Stimulated activated naive CD4-positive, alpha-beta T cell treated with Interleukin-2 at 50 U/mL for 16 hours (primary cell): Measurements from ENCODE around the gene ST3GAL6.
"Not testable (repeated sequence)": the region's sequence is repeated elsewhere in the genome, so short reads cannot be mapped to it uniquely, and the experiment has no call there.

Experiments used
- DNase-seq: peaks from one replicate; lab custom pipeline; 2025; lab: John Stamatoyannopoulos, UW

The ST3GAL6 gene

DNA sequence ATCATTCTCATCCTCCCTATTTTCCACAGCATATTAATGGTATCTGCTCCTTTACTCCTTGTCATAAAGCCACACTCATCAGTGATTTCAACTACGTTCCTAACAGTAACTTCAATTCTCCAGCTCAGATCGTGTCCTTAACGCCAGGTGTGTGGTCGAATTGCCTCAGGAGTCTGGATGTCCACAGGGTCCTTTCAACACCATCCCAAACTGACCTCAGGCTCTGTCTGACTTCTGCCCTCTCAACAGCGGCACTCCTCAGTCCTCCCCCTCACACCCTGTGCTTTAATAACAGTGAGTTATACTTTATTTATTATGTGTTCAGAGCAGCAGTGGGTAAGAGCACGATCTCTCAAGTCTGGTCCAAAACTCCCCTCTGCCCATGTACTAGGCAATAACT is 42.4 kb downstream of the ST3GAL6 start:
- DNase-seq = no peak

GRCh38 chr3:98806521-98806920 is 43.4 kb downstream of the ST3GAL6 start:
- DNase-seq = no peak

- DNase-seq = no peak
Observed at GRCh38 chr3:98807011-98807410, 43.9 kb downstream of the ST3GAL6 start.

DNA sequence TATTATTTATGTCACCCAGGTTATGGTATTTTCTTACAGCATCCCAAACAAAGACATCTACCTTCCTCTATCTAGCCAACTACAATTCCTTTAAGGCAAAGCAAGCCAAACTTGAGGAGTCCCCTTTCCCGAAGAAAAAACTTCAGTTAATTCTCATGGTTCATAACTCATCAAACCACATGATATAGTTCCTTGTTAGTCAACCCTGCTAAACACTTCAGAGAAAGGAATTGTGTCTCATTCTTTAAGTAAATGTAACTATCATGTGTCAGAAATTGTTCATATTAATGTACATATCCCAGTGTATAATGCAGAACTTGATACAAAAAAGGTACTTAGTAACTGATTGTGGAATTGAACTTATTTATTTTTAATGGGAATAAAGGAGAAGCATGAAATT is 44.4 kb downstream of the ST3GAL6 start:
- no peak for DNase-seq

DNA sequence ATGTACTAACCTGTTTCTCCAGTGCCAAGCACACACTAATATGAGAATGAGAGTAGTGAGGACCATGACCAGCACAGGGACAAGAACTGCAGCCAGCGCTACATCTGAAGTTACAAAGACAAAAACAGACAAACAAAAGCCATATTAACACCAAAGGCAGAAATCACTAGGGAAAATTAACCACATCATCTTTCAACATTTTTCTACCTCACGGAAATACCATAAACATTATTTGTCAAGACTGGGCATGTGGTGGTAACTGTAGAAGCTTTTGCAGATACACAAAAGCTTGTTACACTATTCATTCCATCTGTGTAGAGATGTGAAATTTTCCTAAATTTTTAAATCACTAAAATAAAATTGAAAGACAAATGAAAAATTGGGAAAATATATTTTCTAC is 44.9 kb downstream of the ST3GAL6 start:
- no peak for DNase-seq

GRCh38 chr3:98809557-98809956 is 46.4 kb downstream of the ST3GAL6 start:
- DNase-seq = no peak

DNA sequence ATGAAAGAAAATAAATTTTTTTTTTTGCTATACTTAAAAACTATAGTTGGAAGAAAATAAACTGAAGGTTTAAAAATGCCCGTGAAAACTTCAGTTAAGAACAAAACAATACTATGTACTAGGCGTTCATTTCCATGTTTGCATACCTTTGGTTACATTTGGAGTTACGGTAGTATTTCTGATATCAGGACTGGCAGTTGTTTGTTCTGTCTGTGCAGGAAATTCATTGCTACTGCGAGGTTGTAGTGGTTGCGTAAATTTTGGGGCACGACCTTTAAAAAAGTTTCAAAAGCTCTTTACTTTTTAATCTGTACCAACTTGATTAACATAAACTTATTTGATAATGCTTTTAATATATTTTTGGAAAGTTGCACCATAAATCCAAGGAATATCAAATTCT is 47.9 kb downstream of the ST3GAL6 start:
- DNase-seq = no peak

- no peak for DNase-seq
Observed at GRCh38 chr3:98812851-98813374, 49.8 kb downstream of the ST3GAL6 start.

- DNase-seq = no peak
Observed at GRCh38 chr3:98814817-98815420, 51.8 kb downstream of the ST3GAL6 start.

DNA sequence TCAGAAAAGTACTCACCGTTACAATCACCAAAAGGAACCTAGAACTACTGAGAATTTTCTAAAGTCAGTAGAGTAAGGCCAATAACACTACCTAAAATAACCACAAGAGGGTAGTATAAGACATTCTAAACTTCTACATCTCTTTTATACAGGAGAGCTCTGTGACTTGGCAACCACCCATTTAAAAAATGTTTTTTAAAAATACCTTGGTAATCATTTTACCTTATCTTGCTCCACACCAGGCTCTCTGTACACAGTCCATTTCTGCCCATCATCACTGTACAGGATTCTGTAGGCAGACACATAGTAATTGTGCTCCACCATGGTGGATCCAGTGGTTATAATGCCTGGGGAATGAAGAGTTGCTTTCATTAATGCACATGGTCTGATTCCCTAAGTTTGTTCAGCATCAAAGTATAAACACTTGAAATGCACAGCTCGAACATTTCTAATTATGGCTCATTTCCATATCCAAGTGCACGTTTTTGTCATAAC is 54.5 kb downstream of the ST3GAL6 start:
- DNase-seq = no peak

GRCh38 chr3:98821063-98821462 is 57.9 kb downstream of the ST3GAL6 start:
- no peak for DNase-seq

DNA sequence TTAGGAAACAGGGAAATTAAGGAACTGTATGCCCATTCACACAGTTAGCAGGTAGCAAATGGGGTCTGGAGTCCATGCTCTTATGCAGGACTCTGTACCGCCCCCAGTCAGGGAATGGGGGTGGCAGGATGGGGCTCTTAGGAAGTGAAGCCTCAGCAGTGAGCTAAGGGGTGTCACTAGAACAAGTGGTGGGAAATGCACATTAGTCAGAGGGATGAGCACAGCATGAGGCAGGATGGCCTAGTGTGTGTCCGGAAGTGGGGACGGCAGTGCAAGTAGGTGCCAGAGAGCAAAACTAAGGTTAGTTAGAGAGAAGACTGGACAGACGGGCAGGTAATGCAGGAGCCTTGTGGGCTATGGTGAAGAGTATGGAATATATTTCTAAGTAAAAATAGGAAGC is 60.7 kb downstream of the ST3GAL6 start:
- DNase-seq = no peak

DNA sequence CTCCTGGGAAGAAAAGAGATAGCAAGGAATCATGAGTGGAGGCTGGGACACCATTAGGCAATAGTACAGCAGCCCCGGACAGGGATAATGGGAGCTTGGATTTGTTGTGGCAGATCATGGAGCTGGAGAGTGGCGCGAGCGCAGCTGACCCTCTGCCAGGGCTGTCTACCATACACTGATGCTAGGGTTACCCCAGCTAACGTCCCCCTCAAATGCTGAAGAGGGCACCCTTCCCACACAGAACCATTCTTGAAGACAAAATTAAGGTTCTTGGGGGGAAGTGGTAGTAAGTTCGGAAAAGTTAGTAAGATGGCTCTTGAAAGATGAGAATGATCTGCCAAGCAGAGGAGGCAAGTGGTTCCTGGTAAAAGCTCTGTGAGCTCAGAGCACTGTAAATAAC is 61.1 kb downstream of the ST3GAL6 start:
- DNase-seq = no peak

DNA sequence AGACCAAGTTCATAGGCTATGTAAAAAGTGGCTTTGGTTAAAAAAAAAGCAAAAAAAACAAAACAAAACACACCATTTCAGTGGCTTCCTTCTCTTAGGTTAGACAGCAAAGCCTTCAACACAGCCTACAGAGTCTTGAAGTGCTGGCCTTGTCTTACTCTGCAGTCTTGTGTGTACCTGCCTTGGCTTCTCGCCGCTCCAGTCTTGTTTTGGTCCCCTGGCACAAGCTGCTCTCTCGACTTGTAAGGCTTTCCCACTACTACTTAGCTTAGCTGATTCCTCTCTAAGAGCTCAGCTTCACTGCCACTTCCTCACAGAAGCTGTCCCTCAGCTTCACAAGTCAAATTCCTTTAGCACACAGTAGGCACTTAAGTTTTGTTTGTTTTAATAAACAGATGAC is 63.0 kb downstream of the ST3GAL6 start:
- no peak for DNase-seq

DNA sequence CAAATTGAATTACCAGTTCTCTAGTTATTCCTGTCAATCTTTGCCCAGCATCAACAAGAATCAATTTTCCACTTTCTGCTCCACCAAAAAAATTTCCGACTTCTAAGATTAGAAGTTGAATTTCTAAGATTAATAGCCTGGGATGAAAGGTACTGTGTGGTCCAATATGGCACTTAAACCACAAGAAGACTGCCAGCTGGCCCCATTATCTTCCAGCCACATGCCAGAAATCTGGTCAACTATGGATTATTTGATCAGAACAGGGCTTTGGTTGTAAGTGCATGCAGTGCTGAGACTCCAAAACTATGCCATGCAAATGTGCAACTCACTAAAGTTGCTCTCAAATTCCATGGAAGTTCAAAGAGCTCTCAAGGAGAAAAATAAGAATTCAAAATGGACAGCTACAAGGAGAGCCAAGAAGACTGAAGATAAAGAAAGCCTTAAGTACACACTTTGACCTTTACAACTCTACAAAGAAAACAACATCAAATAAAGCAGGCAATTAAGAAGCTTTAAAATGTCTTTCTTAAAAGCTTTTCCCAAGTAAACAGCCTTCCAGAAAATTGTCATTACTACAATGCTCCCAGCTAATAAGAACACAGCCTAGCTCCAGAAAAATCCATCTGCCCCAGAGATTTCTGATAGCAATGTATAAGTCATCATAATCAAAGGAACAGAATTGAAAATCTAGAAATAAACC is 64.2 kb downstream of the ST3GAL6 start:
- DNase-seq = no peak

DNA sequence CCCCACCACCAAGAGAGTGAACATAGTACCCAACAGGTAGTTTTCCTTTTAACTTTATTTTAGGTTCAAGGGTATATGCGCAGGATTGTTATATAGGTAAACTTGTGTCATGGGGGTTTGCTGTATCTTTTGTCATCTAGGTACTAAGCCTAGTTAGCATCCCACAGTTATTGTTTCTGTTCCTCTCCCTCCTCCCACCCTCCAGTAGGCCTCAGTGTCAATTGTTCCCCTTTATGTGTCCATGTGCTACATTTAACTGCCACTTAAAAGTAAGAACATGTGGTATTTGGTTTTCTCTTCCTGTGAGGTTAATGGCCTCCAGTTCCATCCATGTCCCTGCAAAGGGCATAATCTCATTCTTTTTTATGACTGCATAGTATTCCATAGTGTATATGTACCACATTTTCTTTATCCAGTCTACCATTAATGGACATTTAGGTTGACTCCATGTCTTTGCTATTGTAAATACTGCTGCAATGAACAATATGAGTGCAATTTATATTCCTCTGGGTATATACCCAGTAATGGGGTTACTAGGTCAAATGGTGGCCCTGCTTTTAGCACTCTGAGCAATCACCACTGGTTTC is 66.2 kb downstream of the ST3GAL6 start:
- DNase-seq = no peak

- not testable (repeated sequence) for DNase-seq
Observed at GRCh38 chr3:98831060-98831459, 67.9 kb downstream of the ST3GAL6 start.

DNA sequence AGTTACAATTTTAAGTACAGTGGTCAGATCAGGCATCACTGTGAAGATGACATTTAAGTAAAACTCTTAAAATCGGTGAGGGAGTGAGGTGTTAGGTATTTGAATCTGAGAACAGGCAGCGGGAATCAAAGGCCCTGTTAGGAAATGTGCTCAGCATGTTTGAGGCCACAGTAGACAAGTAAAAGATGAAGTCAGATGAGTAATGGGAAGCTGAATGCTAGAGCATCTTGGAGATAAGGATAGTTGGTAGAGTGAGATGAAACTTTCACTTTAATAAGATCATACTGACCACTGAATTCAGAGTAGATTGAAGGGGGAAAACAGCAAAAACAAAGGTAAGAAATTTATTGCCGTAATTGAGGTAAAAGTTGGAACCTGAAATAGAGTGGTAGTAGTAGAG is 76.7 kb downstream of the ST3GAL6 start:
- DNase-seq = no peak

GRCh38 chr3:98843266-98843959 is 80.3 kb downstream of the ST3GAL6 start:
- no peak for DNase-seq
